HepG2 (cell line): ENCODE results near the gene BPIFB6. TPM values are rescaled to one million over a fixed set of nuclear protein-coding genes. Genes with fewer than 3 reads are reported as not detected.

Experiments
- ATF2 ChIP-seq: sonication (generic); formaldehyde crosslinking; IDR thresholded peaks from 2 replicates; pipeline ENCODE4 v1.4.0; 2020; ENCODE audit warnings: missing genetic modification reagents
- PHB2 ChIP-seq: fragments of 450-650 bp; IDR thresholded peaks from 2 replicates; pipeline ENCODE4 v1.6.1; 2018; ENCODE audit not compliant: partially characterized antibody
- PPARG ChIP-seq: conservative IDR thresholded peaks from 2 replicates; pipeline ENCODE4 v1.6.1; 2016; ENCODE audit warnings: missing biosample characterization, missing genetic modification reagents
- SNRNP70 ChIP-seq: fragments of 200-400 bp; formaldehyde crosslinking; IDR thresholded peaks from 2 replicates; pipeline ENCODE4 v1.6.1; 2017; ENCODE audit warnings: mild to moderate bottlenecking, low read depth, low read length, moderate library complexity
- SP140L ChIP-seq: sonication (generic); formaldehyde crosslinking; IDR thresholded peaks from 2 replicates; pipeline ENCODE4 v1.4.0; 2020; ENCODE audit warnings: missing genetic modification reagents, borderline replicate concordance
- TIGD3 ChIP-seq: sonication (generic); formaldehyde crosslinking; IDR thresholded peaks from 2 replicates; pipeline ENCODE4 v1.5.1; 2020; ENCODE audit warnings: mild to moderate bottlenecking, missing genetic modification reagents, borderline replicate concordance
- TOE1 ChIP-seq: sonication (generic); formaldehyde crosslinking; IDR thresholded peaks from 2 replicates; pipeline ENCODE4 v1.4.0; 2020; ENCODE audit warnings: mild to moderate bottlenecking, missing genetic modification reagents
- TOPORS ChIP-seq: sonication (generic); formaldehyde crosslinking; IDR thresholded peaks from 2 replicates; pipeline ENCODE4 v1.8.0; 2023; ENCODE audit warnings: mild to moderate bottlenecking, missing genetic modification reagents
- ZFP90 ChIP-seq: sonication (generic); formaldehyde crosslinking; IDR thresholded peaks from 2 replicates; pipeline ENCODE4 v1.8.0; 2022; ENCODE audit warnings: missing genetic modification reagents, mild to moderate bottlenecking, inconsistent platforms, borderline replicate concordance
- ZNF251 ChIP-seq: sonication (generic); formaldehyde crosslinking; IDR thresholded peaks from 2 replicates; pipeline ENCODE4 v1.9.0; 2021; ENCODE audit warnings: mild to moderate bottlenecking, missing genetic modification reagents
- ZNF264 ChIP-seq: sonication (generic); formaldehyde crosslinking; IDR thresholded peaks from 2 replicates; pipeline ENCODE4 v1.4.0; 2020; ENCODE audit warnings: missing genetic modification reagents
- ZNF644 ChIP-seq: IDR thresholded peaks from 2 replicates; pipeline ENCODE4 v1.6.1; 2016; ENCODE audit warnings: low read depth
- ZNF720 ChIP-seq: sonication (generic); formaldehyde crosslinking; IDR thresholded peaks from 2 replicates; pipeline ENCODE4 v1.4.0; 2020; ENCODE audit warnings: missing genetic modification reagents
- ZNF891 ChIP-seq: sonication (generic); formaldehyde crosslinking; IDR thresholded peaks from 2 replicates; pipeline ENCODE4 v1.5.0; 2020; ENCODE audit warnings: mild to moderate bottlenecking, missing genetic modification reagents
- polyA plus RNA-seq, 8 experiments: library from polyadenylated mRNA; depleted of rRNA in 3 of 8; stranded (reverse) in 7 of 8; unstranded in 1 of 8; fragments of >200 nt; fragmentation: Illumina TruSeq in 4 of 8; extraction: Trizol in 4 of 8; gene quantifications; 2 replicates each; pipeline versions ENCODE4 v1.2.1 to v1.2.3, GENCODE V29; 2011 to 2016; ENCODE audit warnings: low read depth in 4 of 8, missing spikeins in 1 of 8, mixed read lengths in 1 of 8; ENCODE audit not compliant: insufficient read depth in 1 of 8
- total RNA-seq, 5 experiments: library from RNA; depleted of rRNA; stranded (reverse); fragments of >200 nt; fragmentation: Illumina TruSeq; extraction: Trizol; gene quantifications; 2 replicates each; pipeline ENCODE4 v1.2.3, GENCODE V29; 2016; ENCODE audit warnings: low read depth in 1 of 5
- TF ChIP-seq, protein P1 (sequence below): IDR thresholded peaks from 2 replicates; pipeline ENCODE4 v1.6.1; 2016
- TF ChIP-seq, protein P2 (sequence below): IDR thresholded peaks from 2 replicates; pipeline ENCODE4 v1.6.1; 2016; ENCODE audit warnings: low read depth, borderline replicate concordance
- TF ChIP-seq, protein P3 (sequence below): sonication (generic); formaldehyde crosslinking; IDR thresholded peaks from 2 replicates; pipeline ENCODE4 v1.5.0; 2020; ENCODE audit warnings: mild to moderate bottlenecking, missing genetic modification reagents, borderline replicate concordance
- TF ChIP-seq, protein P4 (sequence below): sonication (generic); formaldehyde crosslinking; IDR thresholded peaks from 2 replicates; pipeline ENCODE4 v1.8.0; 2022; ENCODE audit warnings: missing genetic modification reagents, low read depth, mild to moderate bottlenecking, borderline replicate concordance

The BPIFB6 gene
- total and polyA plus RNA-seq, 2 of the 13 experiments (the other 11 are each of a cell fraction or from before 2014, with no cell fraction given) = 0.13 to 1.7 TPM

GRCh38 chr20:33009214-33010132 lies 22.0 kb upstream of the BPIFB6 start (continued):
- TF ChIP-seq TIGD3 = peak; percentile 22; the same call in 1 of the 2 replicates
- TF ChIP-seq, protein P1, sequence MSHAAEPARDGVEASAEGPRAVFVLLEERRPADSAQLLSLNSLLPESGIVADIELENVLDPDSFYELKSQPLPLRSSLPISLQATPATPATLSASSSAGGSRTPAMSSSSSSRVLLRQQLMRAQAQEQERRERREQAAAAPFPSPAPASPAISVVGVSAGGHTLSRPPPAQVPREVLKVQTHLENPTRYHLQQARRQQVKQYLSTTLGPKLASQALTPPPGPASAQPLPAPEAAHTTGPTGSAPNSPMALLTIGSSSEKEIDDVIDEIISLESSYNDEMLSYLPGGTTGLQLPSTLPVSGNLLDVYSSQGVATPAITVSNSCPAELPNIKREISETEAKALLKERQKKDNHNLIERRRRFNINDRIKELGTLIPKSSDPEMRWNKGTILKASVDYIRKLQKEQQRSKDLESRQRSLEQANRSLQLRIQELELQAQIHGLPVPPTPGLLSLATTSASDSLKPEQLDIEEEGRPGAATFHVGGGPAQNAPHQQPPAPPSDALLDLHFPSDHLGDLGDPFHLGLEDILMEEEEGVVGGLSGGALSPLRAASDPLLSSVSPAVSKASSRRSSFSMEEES (CRISPR knock-in tag) = peak; percentile 96
- TF ChIP-seq, protein P2, sequence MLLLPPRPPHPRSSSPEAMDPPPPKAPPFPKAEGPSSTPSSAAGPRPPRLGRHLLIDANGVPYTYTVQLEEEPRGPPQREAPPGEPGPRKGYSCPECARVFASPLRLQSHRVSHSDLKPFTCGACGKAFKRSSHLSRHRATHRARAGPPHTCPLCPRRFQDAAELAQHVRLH = peak; percentile 99
- no peak; the same call in 1 of the 2 replicates for TF ChIP-seq ZFP90
- no peak for TF ChIP-seq SNRNP70
- TF ChIP-seq TOE1 = no peak
- peak; percentile 95; the same call in 1 of the 2 replicates for TF ChIP-seq ZNF251 (CRISPR knock-in tag)
- TF ChIP-seq, protein P3, sequence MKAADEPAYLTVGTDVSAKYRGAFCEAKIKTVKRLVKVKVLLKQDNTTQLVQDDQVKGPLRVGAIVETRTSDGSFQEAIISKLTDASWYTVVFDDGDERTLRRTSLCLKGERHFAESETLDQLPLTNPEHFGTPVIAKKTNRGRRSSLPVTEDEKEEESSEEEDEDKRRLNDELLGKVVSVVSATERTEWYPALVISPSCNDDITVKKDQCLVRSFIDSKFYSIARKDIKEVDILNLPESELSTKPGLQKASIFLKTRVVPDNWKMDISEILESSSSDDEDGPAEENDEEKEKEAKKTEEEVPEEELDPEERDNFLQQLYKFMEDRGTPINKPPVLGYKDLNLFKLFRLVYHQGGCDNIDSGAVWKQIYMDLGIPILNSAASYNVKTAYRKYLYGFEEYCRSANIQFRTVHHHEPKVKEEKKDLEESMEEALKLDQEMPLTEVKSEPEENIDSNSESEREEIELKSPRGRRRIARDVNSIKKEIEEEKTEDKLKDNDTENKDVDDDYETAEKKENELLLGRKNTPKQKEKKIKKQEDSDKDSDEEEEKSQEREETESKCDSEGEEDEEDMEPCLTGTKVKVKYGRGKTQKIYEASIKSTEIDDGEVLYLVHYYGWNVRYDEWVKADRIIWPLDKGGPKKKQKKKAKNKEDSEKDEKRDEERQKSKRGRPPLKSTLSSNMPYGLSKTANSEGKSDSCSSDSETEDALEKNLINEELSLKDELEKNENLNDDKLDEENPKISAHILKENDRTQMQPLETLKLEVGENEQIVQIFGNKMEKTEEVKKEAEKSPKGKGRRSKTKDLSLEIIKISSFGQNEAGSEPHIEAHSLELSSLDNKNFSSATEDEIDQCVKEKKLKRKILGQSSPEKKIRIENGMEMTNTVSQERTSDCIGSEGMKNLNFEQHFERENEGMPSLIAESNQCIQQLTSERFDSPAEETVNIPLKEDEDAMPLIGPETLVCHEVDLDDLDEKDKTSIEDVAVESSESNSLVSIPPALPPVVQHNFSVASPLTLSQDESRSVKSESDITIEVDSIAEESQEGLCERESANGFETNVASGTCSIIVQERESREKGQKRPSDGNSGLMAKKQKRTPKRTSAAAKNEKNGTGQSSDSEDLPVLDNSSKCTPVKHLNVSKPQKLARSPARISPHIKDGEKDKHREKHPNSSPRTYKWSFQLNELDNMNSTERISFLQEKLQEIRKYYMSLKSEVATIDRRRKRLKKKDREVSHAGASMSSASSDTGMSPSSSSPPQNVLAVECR (CRISPR knock-in tag) = peak; percentile 75; the same call in 1 of the 2 replicates
- TF ChIP-seq ATF2 (CRISPR knock-in tag) = peak; percentile 81
- TF ChIP-seq TOPORS (CRISPR knock-in tag) = no peak
- TF ChIP-seq ZNF644 (CRISPR knock-in tag) = peak; percentile 95
- TF ChIP-seq, protein P4, sequence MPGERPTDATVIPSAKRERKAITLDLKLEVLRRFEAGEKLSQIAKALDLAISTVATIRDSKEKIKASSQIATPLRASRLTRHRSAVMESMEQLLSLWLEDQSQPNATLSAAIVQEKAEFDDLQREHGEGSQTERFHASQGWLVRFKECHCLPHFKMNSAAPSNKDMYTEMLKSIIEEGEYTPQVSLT (CRISPR knock-in tag) = peak; percentile 81; the same call in 1 of the 2 replicates
- peak; percentile 36; the same call in 1 of the 2 replicates for TF ChIP-seq ZNF264
- peak; percentile 82; the same call in 1 of the 2 replicates for TF ChIP-seq SP140L (CRISPR knock-in tag)
- peak; percentile 85 for TF ChIP-seq ZNF891 (CRISPR knock-in tag)
- TF ChIP-seq ZNF720 = no peak
- peak; percentile 77 for TF ChIP-seq PPARG (CRISPR knock-in tag)
- no peak for TF ChIP-seq PHB2
